ENCODE data around the gene RALGPS1.

GRCh38 chr9:127263664-127264063 lies 349.1 kb downstream of the RALGPS1 start:
- TF ChIP-seq CTCF (IDR thresholded peaks at IDR 0.05), result no peak
- TF ChIP-seq POLR2A (IDR thresholded peaks at IDR 0.05), result no peak
- no peak for TF ChIP-seq POLR2AphosphoS5 (IDR thresholded peaks at IDR 0.05)
